ENCODE results near the gene C5orf47. TPM values are rescaled to one million over a fixed set of nuclear protein-coding genes. Genes with fewer than 3 reads are reported as not detected.

C5orf47 gene
- total and polyA plus RNA-seq, 2 donors (not counting 1 experiment from before 2014, with no cell fraction given): not detected

GRCh38 chr5:173974688-173975239 is 14.2 kb upstream of the C5orf47 start:
- TF ChIP-seq EZH2 (IDR thresholded peaks at IDR 0.05; ENCODE audit: low read length, missing control alignments) (no peak), CTCF (conservative IDR thresholded peaks at IDR 0.05 in 1 of 2, IDR thresholded peaks at IDR 0.05 in 1 of 2; ENCODE audit: low read depth in 1 of 2, low read length in 2 of 2) (no peak)
- no peaks in the 10 kb centered on the region for H3K36me3 ChIP-seq (ENCODE audit: control insufficient read depth, insufficient read depth, low read length)
- H2AFZ ChIP-seq (ENCODE audit: low read length): no peak overlapping the region
- no peak overlapping the region for H3K4me2 ChIP-seq (ENCODE audit: extremely low read depth, insufficient read depth, low read length)
- H3K4me1 ChIP-seq (ENCODE audit: control insufficient read depth, extremely low read depth, insufficient read depth, low read length): no peaks in the 10 kb centered on the region
- no peak for DNase-seq (ENCODE audit: low read depth in 2 of 2)
- no peak overlapping the region for H3K4me3 ChIP-seq (replicated peaks in 1 of 4; ENCODE audit: control extremely low read depth in 1 of 4, insufficient read depth in 1 of 4, low read depth in 3 of 4, low read length in 4 of 4)
- no peak overlapping the region for H3K27ac ChIP-seq (ENCODE audit: insufficient read depth, low read length)
- H3K27me3 ChIP-seq (ENCODE audit: control insufficient read depth, insufficient read depth, low read length): no peaks in the 10 kb centered on the region
- no peaks in the 10 kb centered on the region for H4K20me1 ChIP-seq (ENCODE audit: control insufficient read depth, extremely low read depth, insufficient read depth, low read length)
- H3K79me2 ChIP-seq (ENCODE audit: control insufficient read depth, insufficient read depth, low read length): no peaks in the 10 kb centered on the region
- H3K9ac ChIP-seq (ENCODE audit: insufficient read depth, low read length): no peak overlapping the region
- no peaks in the 10 kb centered on the region for H3K9me3 ChIP-seq (ENCODE audit: control insufficient read depth, insufficient read depth, low read depth, low read length)

DNA sequence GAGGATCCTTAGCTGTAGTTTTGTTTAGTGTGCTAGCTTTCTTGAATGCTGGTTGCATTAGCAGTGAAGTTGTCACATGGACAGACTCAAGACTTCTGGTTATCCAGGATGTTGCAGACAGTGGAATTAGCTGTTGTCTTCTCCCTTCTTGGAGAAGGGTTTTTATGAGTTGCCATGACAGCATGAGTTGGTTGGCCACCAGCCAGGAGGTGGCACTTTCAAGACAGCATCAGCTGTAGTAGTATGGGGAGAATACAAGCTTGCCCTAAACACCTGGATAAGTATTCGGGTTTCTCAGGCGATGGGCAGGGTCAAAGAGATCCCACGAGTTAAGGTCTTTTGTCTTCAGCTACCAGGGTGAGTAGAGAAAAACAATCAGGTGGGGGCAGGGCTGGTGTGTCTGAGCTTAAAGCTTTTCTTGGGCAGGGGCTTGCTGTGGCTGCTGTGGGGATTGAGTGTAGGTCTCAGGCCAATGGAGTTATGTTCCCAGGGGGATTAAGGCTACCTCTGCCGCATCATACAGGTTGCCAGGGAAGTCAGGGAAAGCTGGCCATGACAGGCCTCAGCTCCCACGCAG is 7.7 kb upstream of the C5orf47 start:
- Histone ChIP-seq H2AFZ (ENCODE audit: low read length) (no peak overlapping the region), H3K9ac (ENCODE audit: insufficient read depth, low read length) (no peak overlapping the region), H3K27me3 (ENCODE audit: control insufficient read depth, insufficient read depth, low read length) (no peaks in the 10 kb centered on the region), H3K4me1 (ENCODE audit: control insufficient read depth, extremely low read depth, insufficient read depth, low read length) (no peaks in the 10 kb centered on the region), H3K4me3 (replicated peaks in 1 of 4; ENCODE audit: control extremely low read depth in 1 of 4, insufficient read depth in 1 of 4, low read depth in 3 of 4, low read length in 4 of 4) (no peak overlapping the region), H3K79me2 (ENCODE audit: control insufficient read depth, insufficient read depth, low read length) (no peaks in the 10 kb centered on the region), H3K27ac (ENCODE audit: insufficient read depth, low read length) (no peak overlapping the region), H3K9me3 (ENCODE audit: control insufficient read depth, insufficient read depth, low read depth, low read length) (no peaks in the 10 kb centered on the region), H3K4me2 (ENCODE audit: extremely low read depth, insufficient read depth, low read length) (no peak overlapping the region), H3K36me3 (ENCODE audit: control insufficient read depth, insufficient read depth, low read length) (no peaks in the 10 kb centered on the region), H4K20me1 (ENCODE audit: control insufficient read depth, extremely low read depth, insufficient read depth, low read length) (no peaks in the 10 kb centered on the region)
- DNase-seq (ENCODE audit: low read depth in 2 of 2): no peak
- TF ChIP-seq CTCF (conservative IDR thresholded peaks at IDR 0.05 in 1 of 2, IDR thresholded peaks at IDR 0.05 in 1 of 2; ENCODE audit: low read depth in 1 of 2, low read length in 2 of 2): no peak
- no peak for TF ChIP-seq EZH2 (IDR thresholded peaks at IDR 0.05; ENCODE audit: low read length, missing control alignments)

- Histone ChIP-seq H3K4me3 (replicated peaks in 1 of 4; ENCODE audit: control extremely low read depth in 1 of 4, insufficient read depth in 1 of 4, low read depth in 3 of 4, low read length in 4 of 4) (no peak overlapping the region), H3K9me3 (ENCODE audit: control insufficient read depth, insufficient read depth, low read depth, low read length) (no peaks in the 10 kb centered on the region), H3K4me1 (ENCODE audit: control insufficient read depth, extremely low read depth, insufficient read depth, low read length) (no peaks in the 10 kb centered on the region), H3K4me2 (ENCODE audit: extremely low read depth, insufficient read depth, low read length) (no peak overlapping the region), H3K9ac (ENCODE audit: insufficient read depth, low read length) (no peak overlapping the region), H3K27me3 (ENCODE audit: control insufficient read depth, insufficient read depth, low read length) (no peaks in the 10 kb centered on the region), H4K20me1 (ENCODE audit: control insufficient read depth, extremely low read depth, insufficient read depth, low read length) (no peaks in the 10 kb centered on the region), H3K36me3 (ENCODE audit: control insufficient read depth, insufficient read depth, low read length) (no peaks in the 10 kb centered on the region), H3K27ac (ENCODE audit: insufficient read depth, low read length) (no peak overlapping the region), H3K79me2 (ENCODE audit: control insufficient read depth, insufficient read depth, low read length) (no peaks in the 10 kb centered on the region), H2AFZ (ENCODE audit: low read length) (no peak overlapping the region)
- DNase-seq (ENCODE audit: low read depth in 2 of 2): peak; percentile 12 to 13
- TF ChIP-seq EZH2 (IDR thresholded peaks at IDR 0.05; ENCODE audit: low read length, missing control alignments): no peak
- peak in 1 of 2 donors; percentile 20 for TF ChIP-seq CTCF (conservative IDR thresholded peaks at IDR 0.05 in 1 of 2, IDR thresholded peaks at IDR 0.05 in 1 of 2; ENCODE audit: low read depth in 1 of 2, low read length in 2 of 2)
Measured at GRCh38 chr5:173984218-173984617, 4.8 kb upstream of the C5orf47 start.

All from fibroblast of lung (primary cell).